HepG2 (cell line): ENCODE data around the gene LDAH. TPM values are rescaled to one million over a fixed set of nuclear protein-coding genes. Genes with fewer than 3 reads are reported as not detected.

Source experiments
- ATAC-seq: fragments of 200-7000 bp; cut with Tn5 transposase; 3 replicates; pipeline ENCODE4 v1.9.1; 2020; ENCODE audit warnings: mild to moderate bottlenecking, moderate library complexity
- BruUV-seq: library from RNA; stranded (reverse); fragments of 400-500 nt; replicated peaks from 2 replicates; lab custom pipeline; 2021; lab: Mats Ljungman, UMichigan
- CTCF ChIA-PET: fragments of 300-600 bp; formaldehyde crosslinking; extraction: SDS; loops from one replicate; lab custom pipeline; 2021; ENCODE audit warnings: low total read pairs, inconsistent platforms, low intra/inter-chr PET ratio; lab: Yijun Ruan, JAX
- POLR2A ChIA-PET: fragments of 350-600 bp; sonication (Branson Sonifier 250); formaldehyde crosslinking; loops from one replicate; lab custom pipeline; 2020; ENCODE audit warnings: antibody characterized with exemption, inconsistent platforms; lab: Yijun Ruan, JAX
- DNase-seq: peaks from one replicate; pipeline ENCODE4 v3.0.0-alpha.2; 2015; ENCODE audit warnings: low spot score
- FAIRE-seq: peaks from 3 replicates; lab custom pipeline; 2011; peaks lifted over from hg19 to GRCh38; lab: Jason Lieb, UNC
- H2AFZ ChIP-seq: one replicate; pipeline ENCODE4 v1.6.1; 2011; ENCODE audit warnings: low read length, inconsistent platforms
- H3K27ac ChIP-seq: fragments of 300-600 bp; 3 replicates; pipeline ENCODE4 v1.8.0; 2011; ENCODE audit warnings: mixed run types, mild to moderate bottlenecking, mixed read lengths, low read length, inconsistent platforms; ENCODE audit not compliant: insufficient read depth; ENCODE audit errors: extremely low read length
- H3K27me3 ChIP-seq, 2 experiments: fragments of 200-600 bp in 1 of 2; 2 replicates in 1 of 2; 3 replicates in 1 of 2; pipeline versions ENCODE4 v1.6.0 to v1.8.0; 2011; ENCODE audit warnings: low read length in 2 of 2, mild to moderate bottlenecking in 2 of 2, moderate library complexity in 2 of 2, inconsistent platforms in 1 of 2; ENCODE audit not compliant: insufficient read depth in 2 of 2, control insufficient read depth in 1 of 2
- H3K36me3 ChIP-seq, 2 experiments: fragments of 200-600 bp in 1 of 2; replicated peaks in 1 of 2; 2 replicates in 1 of 2; 3 replicates in 1 of 2; pipeline versions ENCODE4 v1.5.1 to v1.8.0; 2011; ENCODE audit warnings: low read length in 2 of 2, inconsistent platforms in 1 of 2; ENCODE audit not compliant: insufficient read depth in 2 of 2, control insufficient read depth in 1 of 2
- H3K4me1 ChIP-seq: 2 replicates; pipeline ENCODE4 v1.5.1; 2012; ENCODE audit warnings: low read length, inconsistent platforms; ENCODE audit not compliant: insufficient read depth
- H3K4me2 ChIP-seq: 2 replicates; pipeline ENCODE4 v1.6.0; 2011; ENCODE audit warnings: low read depth, low read length, inconsistent platforms
- H3K4me3 ChIP-seq, 3 experiments: fragments of 200-600 bp in 1 of 3; sonication (generic), shearing (Covaris generic) in 1 of 3; replicated peaks in 1 of 3; 2 replicates each; pipeline ENCODE4 v1.5.1; 2011 to 2016; ENCODE audit warnings: low read length in 3 of 3, inconsistent platforms in 2 of 3, low read depth in 2 of 3, mild to moderate bottlenecking in 2 of 3, control low read depth in 1 of 3, mixed read lengths in 1 of 3; ENCODE audit not compliant: insufficient read depth in 1 of 3
- H3K79me2 ChIP-seq: one replicate; pipeline ENCODE4 v1.6.1; 2011; ENCODE audit warnings: low read length, inconsistent platforms; ENCODE audit not compliant: insufficient read depth
- H3K9ac ChIP-seq: 2 replicates; pipeline ENCODE4 v1.6.0; 2011; ENCODE audit warnings: mild to moderate bottlenecking, low read depth, low read length, inconsistent platforms; ENCODE audit not compliant: insufficient read depth
- H3K9me3 ChIP-seq: 2 replicates; pipeline ENCODE4 v1.5.1; 2012; ENCODE audit warnings: mild to moderate bottlenecking, low read length
- H4K20me1 ChIP-seq: 2 replicates; pipeline ENCODE4 v1.6.0; 2011; ENCODE audit warnings: inconsistent platforms, mild to moderate bottlenecking, low read length, moderate library complexity; ENCODE audit not compliant: insufficient read depth
- ATAD3A ChIP-seq: sonication (generic); formaldehyde crosslinking; IDR thresholded peaks from 2 replicates; pipeline ENCODE4 v1.4.0; 2020; ENCODE audit warnings: missing genetic modification reagents
- CBFB ChIP-seq: sonication (generic); formaldehyde crosslinking; IDR thresholded peaks from 2 replicates; pipeline ENCODE4 v1.4.0; 2020; ENCODE audit warnings: missing genetic modification reagents
- E2F5 ChIP-seq: sonication (generic); formaldehyde crosslinking; conservative IDR thresholded peaks from 2 replicates; pipeline ENCODE4 v1.4.0; 2020; ENCODE audit warnings: missing genetic modification reagents
- ELF3 ChIP-seq: IDR thresholded peaks from 2 replicates; pipeline ENCODE4 v1.6.1; 2016; ENCODE audit warnings: missing genetic modification reagents, missing compliant biosample characterization
- KLF16 ChIP-seq, 2 experiments: sonication (generic) in 1 of 2; formaldehyde crosslinking in 1 of 2; IDR thresholded peaks; 2 replicates each; pipeline versions ENCODE4 v1.6.1 to v1.8.0; 2016 to 2023; ENCODE audit warnings: missing genetic modification reagents in 2 of 2, missing compliant biosample characterization in 1 of 2
- NFKB2 ChIP-seq: sonication (generic); formaldehyde crosslinking; IDR thresholded peaks from 2 replicates; pipeline ENCODE4 v1.4.0; 2020; ENCODE audit warnings: missing genetic modification reagents, borderline replicate concordance
- NKX3-1 ChIP-seq: sonication (generic); formaldehyde crosslinking; IDR thresholded peaks from 2 replicates; pipeline ENCODE4 v1.5.0; 2020; ENCODE audit warnings: missing genetic modification reagents
- PRMT3 ChIP-seq: sonication (generic); formaldehyde crosslinking; IDR thresholded peaks from 2 replicates; pipeline ENCODE4 v1.8.1; 2022; ENCODE audit warnings: low read depth, mild to moderate bottlenecking, moderate library complexity, missing genetic modification reagents, borderline replicate concordance
- RFX1 ChIP-seq: fragments of 450-650 bp; IDR thresholded peaks from 2 replicates; pipeline ENCODE4 v1.6.1; 2017
- THAP11 ChIP-seq: IDR thresholded peaks from 2 replicates; pipeline ENCODE4 v1.6.1; 2016; ENCODE audit warnings: missing biosample characterization, missing genetic modification reagents
- U2AF1 ChIP-seq: fragments of 200-400 bp; formaldehyde crosslinking; optimal IDR thresholded peaks from 2 replicates; pipeline ENCODE3; 2017; ENCODE audit warnings: mild to moderate bottlenecking, low read depth, low read length
- ZC3H4 ChIP-seq: sonication (generic); formaldehyde crosslinking; IDR thresholded peaks from 2 replicates; pipeline ENCODE4 v1.4.0; 2020; ENCODE audit warnings: missing genetic modification reagents, borderline replicate concordance
- ZFP82 ChIP-seq: sonication (generic); formaldehyde crosslinking; IDR thresholded peaks from 2 replicates; pipeline ENCODE4 v1.5.1; 2020; ENCODE audit warnings: mild to moderate bottlenecking, missing genetic modification reagents, borderline replicate concordance
- ZNF569 ChIP-seq: sonication (generic); formaldehyde crosslinking; IDR thresholded peaks from 2 replicates; pipeline ENCODE4 v1.5.0; 2020; ENCODE audit warnings: mild to moderate bottlenecking, missing genetic modification reagents, moderate library complexity, borderline replicate concordance
- ZNF713 ChIP-seq: sonication (generic); formaldehyde crosslinking; IDR thresholded peaks from 2 replicates; pipeline ENCODE4 v1.4.0; 2020; ENCODE audit warnings: mild to moderate bottlenecking, missing genetic modification reagents
- ZNF724P ChIP-seq: sonication (generic); formaldehyde crosslinking; IDR thresholded peaks from 2 replicates; pipeline ENCODE4 v1.8.0; 2022; ENCODE audit warnings: missing genetic modification reagents, borderline replicate concordance
- ZNF768 ChIP-seq: sonication (generic); formaldehyde crosslinking; IDR thresholded peaks from 2 replicates; pipeline ENCODE4 v1.4.0; 2020; ENCODE audit warnings: missing genetic modification reagents
- WGBS: methylation state at CpG from one replicate; pipeline ENCODE4 v1.1.6; 2017; ENCODE audit warnings: low lambda C conversion rate; 5-methylcytosine and 5-hydroxymethylcytosine counted together
- in situ Hi-C: cut with HindIII; loops from 2 replicates; pipeline ENCODE4 v1.10.0; 2017; ENCODE audit warnings: low pct_unique_long_range_greater_than_20kb; ENCODE audit not compliant: extremely low pct_ligation_motif_present
- intact Hi-C: fragments of 100-400 bp; cut with micrococcal nuclease; formaldehyde crosslinking; loops from one replicate; pipeline ENCODE4 v1.10.0; 2022; ENCODE audit not compliant: unreplicated experiment
- polyA plus RNA-seq, 8 experiments: library from polyadenylated mRNA; depleted of rRNA in 3 of 8; stranded (reverse) in 7 of 8; unstranded in 1 of 8; fragments of >200 nt; fragmentation: Illumina TruSeq in 4 of 8; extraction: Trizol in 4 of 8; gene quantifications; 2 replicates each; pipeline versions ENCODE4 v1.2.1 to v1.2.3, GENCODE V29; 2011 to 2016; ENCODE audit warnings: low read depth in 4 of 8, missing spikeins in 1 of 8, mixed read lengths in 1 of 8; ENCODE audit not compliant: insufficient read depth in 1 of 8
- total RNA-seq, 5 experiments: library from RNA; depleted of rRNA; stranded (reverse); fragments of >200 nt; fragmentation: Illumina TruSeq; extraction: Trizol; gene quantifications; 2 replicates each; pipeline ENCODE4 v1.2.3, GENCODE V29; 2016; ENCODE audit warnings: low read depth in 1 of 5
- TF ChIP-seq, protein P1 (sequence below): sonication (generic); formaldehyde crosslinking; IDR thresholded peaks from 2 replicates; pipeline ENCODE4 v1.8.0; 2023; ENCODE audit warnings: mild to moderate bottlenecking, missing genetic modification reagents
- TF ChIP-seq, protein P2 (sequence below): sonication (generic); formaldehyde crosslinking; IDR thresholded peaks from 2 replicates; pipeline ENCODE4 v1.5.0; 2020; ENCODE audit warnings: missing genetic modification reagents

Gene LDAH
- total and polyA plus RNA-seq, 2 of the 13 experiments (the other 11 are each of a cell fraction or from before 2014, with no cell fraction given) = 28.8 to 46.2 TPM

DNA sequence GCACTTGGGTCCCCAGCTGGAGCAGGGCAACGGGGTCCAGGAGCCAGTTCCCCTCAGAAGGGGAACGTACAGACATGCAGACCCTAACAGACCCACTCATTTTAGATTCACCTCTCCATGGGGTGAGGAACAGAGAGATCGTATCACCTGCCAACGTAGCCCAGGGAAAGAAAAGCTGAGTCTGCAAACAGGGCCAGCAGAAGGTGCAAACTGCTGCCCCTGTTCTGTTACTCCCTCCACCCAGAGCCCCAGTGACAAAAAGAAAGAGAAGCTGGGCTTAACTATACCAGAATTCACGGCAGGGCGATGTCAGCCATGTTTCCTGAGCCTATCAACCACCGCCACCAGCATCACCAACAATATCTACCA lies 171.2 kb downstream of the LDAH start (continued):
- TF ChIP-seq ZFP82 = 0 out of 2 replicates have a peak, but pooled peaks have one; percentile 5
- TF ChIP-seq, protein P1, sequence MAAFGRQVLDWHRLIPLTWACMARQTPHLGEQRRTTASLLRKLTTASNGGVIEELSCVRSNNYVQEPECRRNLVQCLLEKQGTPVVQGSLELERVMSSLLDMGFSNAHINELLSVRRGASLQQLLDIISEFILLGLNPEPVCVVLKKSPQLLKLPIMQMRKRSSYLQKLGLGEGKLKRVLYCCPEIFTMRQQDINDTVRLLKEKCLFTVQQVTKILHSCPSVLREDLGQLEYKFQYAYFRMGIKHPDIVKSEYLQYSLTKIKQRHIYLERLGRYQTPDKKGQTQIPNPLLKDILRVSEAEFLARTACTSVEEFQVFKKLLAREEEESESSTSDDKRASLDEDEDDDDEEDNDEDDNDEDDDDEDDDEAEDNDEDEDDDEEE (CRISPR knock-in tag) = no peak
- TF ChIP-seq PRMT3 (CRISPR knock-in tag) = 0 out of 2 replicates have a peak, but pooled peaks have one; percentile 1
- TF ChIP-seq ZNF768 (CRISPR knock-in tag) = peak; percentile 84
- 0 out of 2 replicates have a peak, but pooled peaks have one; percentile 1 for TF ChIP-seq ZC3H4
- TF ChIP-seq RFX1 = no peak
- no peak for TF ChIP-seq E2F5 (CRISPR knock-in tag)
- no peak for TF ChIP-seq ZNF724P (CRISPR knock-in tag)
- no peak for TF ChIP-seq ATAD3A

DNA sequence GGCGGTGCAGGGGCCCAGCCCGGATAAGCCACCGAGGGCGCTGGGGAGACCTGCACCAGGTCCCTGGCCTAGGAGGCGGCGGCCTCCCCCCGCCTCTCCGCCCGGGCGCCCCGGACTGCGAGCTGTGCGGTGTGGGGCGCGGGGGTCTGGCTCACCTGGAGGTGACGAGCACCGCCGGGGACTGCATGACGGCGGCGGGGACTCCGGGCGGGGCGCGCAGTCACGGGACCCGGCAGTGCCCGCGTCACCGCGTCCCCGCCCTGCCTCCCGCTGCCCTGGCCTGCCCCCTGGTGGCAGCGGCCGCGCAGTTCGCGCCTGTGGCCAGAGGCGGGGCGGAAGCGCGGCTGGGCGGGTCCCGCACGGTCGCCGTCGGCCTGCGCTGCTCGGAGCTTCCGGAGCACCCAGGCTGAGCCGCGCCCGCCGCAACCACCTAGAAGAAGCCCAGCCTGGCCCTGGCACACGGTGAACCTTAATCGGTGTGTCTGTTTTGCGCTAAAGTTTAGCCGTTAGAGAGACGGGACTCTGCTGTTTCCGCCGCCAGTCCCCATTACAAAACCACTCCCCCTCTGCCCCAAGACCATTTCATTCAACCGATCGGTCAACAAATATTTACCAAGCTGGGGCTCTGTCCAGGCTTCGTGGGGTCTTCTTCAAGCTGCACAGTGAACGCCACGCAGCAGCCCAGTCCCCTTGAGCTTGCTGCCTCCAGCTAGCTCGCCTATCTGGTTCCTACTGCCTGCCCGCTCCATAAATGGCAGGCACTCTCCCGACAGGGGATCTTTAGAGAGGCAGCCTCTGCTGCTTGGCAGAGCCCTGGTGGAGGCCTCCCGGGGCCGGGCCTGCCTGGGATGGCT lies 171.8 kb downstream of the LDAH start, which contains the start of gene HS1BP3:
HS1BP3 (minus strand) TSS at position 222 of the 854 bp plus-strand sequence; CDS start at position 187, 35 bp downstream.
- Histone ChIP-seq H3K4me3 (peak within 1 kb of the TSS; percentile 75 to 95 (median 81)), H3K4me1 (peaks cover 58% of the 10 kb centered on the region), H3K79me2 (peaks cover 9% of the 10 kb centered on the region), H3K9ac (peak within 1 kb of the TSS; percentile 90), H3K27me3 (peaks cover 1 to 12% of the 10 kb centered on the region in 2 experiments; a peak in 4 of 5 replicates), H3K27ac (peak within 1 kb of the TSS; percentile 60), H4K20me1 (no peaks in the 10 kb centered on the region), H3K36me3 (no peaks in the 10 kb centered on the region; a peak in 1 of 5 replicates), H2AFZ (peak within 1 kb of the TSS; percentile 90), H3K4me2 (peak within 1 kb of the TSS; percentile 93), H3K9me3 (no peaks in the 10 kb centered on the region)
- WGBS = 2% methylated on average over 16 of the region's 72 CpGs
- TSS peak; percentile 96 for BruUV-seq
- ATAC-seq (peak; percentile 94), DNase-seq (peak; percentile 67), FAIRE-seq (peak; percentile 73)
- intact Hi-C loops = no loop called here
- POLR2A ChIA-PET = interaction anchor here (0.6 to 5.9 kb wide), 29 partner anchors 8 to 300 kb away, joined by 3 to 51 read pairs (median 5); partner anchors contain the start of genes GDF7, LDAH and RHOB
- CTCF ChIA-PET = interaction anchor here (0.8 to 1.6 kb wide), 5 partner anchors 9 to 272 kb away, joined by 3 to 11 read pairs (median 3); no protein-coding TSS in a partner anchor
- in situ Hi-C loops = loop anchor here (25.0 kb wide), 1 partner anchor 311 kb away; no protein-coding TSS in a partner anchor
- TF ChIP-seq THAP11 (CRISPR knock-in tag) (peak; percentile 81), ELF3 (CRISPR knock-in tag) (peak; percentile 91), ZNF569 (CRISPR knock-in tag) (0 out of 2 replicates have a peak, but pooled peaks have one; percentile 30), U2AF1 (peak; percentile 95), CBFB (CRISPR knock-in tag) (peak; percentile 77), KLF16 (CRISPR knock-in tag; IDR thresholded peaks at IDR 0.05) (peak in 1 of 2 experiments; percentile 63; a peak in 1 of 4 replicates), ZNF713 (CRISPR knock-in tag) (0 out of 2 replicates have a peak, but pooled peaks have one; percentile 15), NKX3-1 (CRISPR knock-in tag) (peak; percentile 12; the same call in 1 of the 2 replicates), NFKB2 (peak; percentile 78; the same call in 1 of the 2 replicates)
- TF ChIP-seq, protein P2, sequence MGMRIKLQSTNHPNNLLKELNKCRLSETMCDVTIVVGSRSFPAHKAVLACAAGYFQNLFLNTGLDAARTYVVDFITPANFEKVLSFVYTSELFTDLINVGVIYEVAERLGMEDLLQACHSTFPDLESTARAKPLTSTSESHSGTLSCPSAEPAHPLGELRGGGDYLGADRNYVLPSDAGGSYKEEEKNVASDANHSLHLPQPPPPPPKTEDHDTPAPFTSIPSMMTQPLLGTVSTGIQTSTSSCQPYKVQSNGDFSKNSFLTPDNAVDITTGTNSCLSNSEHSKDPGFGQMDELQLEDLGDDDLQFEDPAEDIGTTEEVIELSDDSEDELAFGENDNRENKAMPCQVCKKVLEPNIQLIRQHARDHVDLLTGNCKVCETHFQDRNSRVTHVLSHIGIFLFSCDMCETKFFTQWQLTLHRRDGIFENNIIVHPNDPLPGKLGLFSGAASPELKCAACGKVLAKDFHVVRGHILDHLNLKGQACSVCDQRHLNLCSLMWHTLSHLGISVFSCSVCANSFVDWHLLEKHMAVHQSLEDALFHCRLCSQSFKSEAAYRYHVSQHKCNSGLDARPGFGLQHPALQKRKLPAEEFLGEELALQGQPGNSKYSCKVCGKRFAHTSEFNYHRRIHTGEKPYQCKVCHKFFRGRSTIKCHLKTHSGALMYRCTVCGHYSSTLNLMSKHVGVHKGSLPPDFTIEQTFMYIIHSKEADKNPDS (CRISPR knock-in tag) = no peak
